DMS114 treated with DMSO at 0.1 percent for 48 hours (cell line): ENCODE measurements around the gene LPCAT3.
A peak's percentile ranks its signal among the peaks of the same experiment; 100 is the strongest.

Source experiments
- DNase-seq: peaks from one replicate; lab custom pipeline; 2025; ENCODE audit not compliant: unreplicated experiment; lab: John Stamatoyannopoulos, UW

Gene LPCAT3

GRCh38 chr12:6941267-6941666 lies 77.0 kb downstream of the LPCAT3 start:
- no peak for DNase-seq

- no peak for DNase-seq
Measured at GRCh38 chr12:6939191-6939540, 79.1 kb downstream of the LPCAT3 start.

- no peak for DNase-seq
Measured at GRCh38 chr12:6938353-6939190, 79.7 kb downstream of the LPCAT3 start.

GRCh38 chr12:6937481-6938352 lies 80.6 kb downstream of the LPCAT3 start:
- peak; percentile 94 for DNase-seq

- no peak for DNase-seq
Measured at GRCh38 chr12:6936636-6937480, 81.4 kb downstream of the LPCAT3 start.

GRCh38 chr12:6936194-6936635 lies 82.1 kb downstream of the LPCAT3 start:
- no peak for DNase-seq

- no peak for DNase-seq
Measured at GRCh38 chr12:6935371-6936193, 82.7 kb downstream of the LPCAT3 start.

- no peak for DNase-seq
Measured at GRCh38 chr12:6934110-6934509, 84.2 kb downstream of the LPCAT3 start.

- DNase-seq, result no peak
Measured at GRCh38 chr12:6932766-6933165, 85.5 kb downstream of the LPCAT3 start.

GRCh38 chr12:6929466-6930452 lies 88.5 kb downstream of the LPCAT3 start:
- DNase-seq, result no peak

GRCh38 chr12:6928703-6929407 lies 89.4 kb downstream of the LPCAT3 start:
- DNase-seq, result no peak

- DNase-seq, result no peak
Measured at GRCh38 chr12:6928022-6928702, 90.1 kb downstream of the LPCAT3 start.

GRCh38 chr12:6927379-6928021 lies 90.8 kb downstream of the LPCAT3 start, which contains the start of gene ATN1:
ATN1 (plus strand) TSS chr12:6927959; CDS start chr12:6934002, 6,043 bp downstream.
- no peak for DNase-seq
